GM15510 (cell line): ENCODE measurements around the gene GATA6.

ENCODE experiments used
- POLR2A ChIP-seq: IDR thresholded peaks from 3 replicates; pipeline ENCODE4 v1.6.1; 2011; ENCODE audit warnings: borderline replicate concordance; ENCODE audit not compliant: insufficient read length; ENCODE audit errors: extremely low read depth

GATA6 gene

DNA sequence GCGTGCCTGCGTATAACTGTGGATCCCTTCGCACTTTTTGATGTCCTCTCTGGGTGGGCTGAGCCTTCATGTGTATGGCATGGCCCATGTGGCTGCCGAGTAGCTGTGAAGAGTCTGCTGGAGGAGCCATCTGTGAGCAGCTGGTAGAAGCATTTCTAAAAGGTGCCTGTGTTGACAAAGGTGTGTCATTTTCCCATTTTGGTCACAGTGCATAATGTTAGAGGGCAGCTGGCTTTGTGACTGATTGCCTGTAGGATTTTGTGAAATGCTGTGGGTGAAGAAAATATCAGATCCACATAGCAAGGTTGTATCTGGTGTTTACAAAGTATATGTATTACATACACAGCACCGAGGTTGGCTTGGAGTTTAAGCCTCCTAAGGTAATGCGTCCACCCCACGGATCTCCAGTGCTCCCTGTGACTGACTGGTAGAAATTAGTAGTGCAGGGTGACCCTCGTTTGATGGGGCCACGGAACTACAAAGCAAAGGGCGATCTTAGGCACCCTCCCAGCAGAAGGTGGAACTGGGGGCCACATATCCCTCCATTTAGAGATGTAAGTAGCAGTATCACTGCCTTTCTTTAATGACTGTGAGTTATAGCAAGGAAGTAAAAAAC is 16.5 kb downstream of the GATA6 start:
- TF ChIP-seq POLR2A, result no peak

DNA sequence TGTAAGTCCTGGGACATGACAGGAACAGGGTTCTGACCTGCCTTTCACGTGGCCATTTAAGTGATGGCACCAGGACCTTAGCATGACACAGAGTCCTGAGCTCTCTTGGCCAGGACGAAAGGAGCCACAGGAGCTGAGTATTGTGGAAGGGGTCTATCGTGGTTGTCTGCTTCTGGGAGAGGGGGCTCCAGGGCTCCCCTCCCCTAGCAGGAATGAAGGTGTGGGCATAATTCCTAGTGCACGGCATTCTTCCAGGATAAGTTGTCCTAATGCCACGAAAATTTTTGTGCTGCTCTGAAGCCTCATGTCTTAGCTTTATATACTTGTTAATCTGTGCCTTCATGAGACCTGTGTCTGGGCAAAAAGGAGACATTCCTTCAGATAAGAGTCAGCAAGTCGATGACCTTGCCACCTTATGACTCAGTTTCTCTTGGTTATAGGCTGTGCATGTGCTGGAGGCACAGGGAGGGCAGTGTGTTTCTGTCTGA is 17.1 kb downstream of the GATA6 start:
- no peak for TF ChIP-seq POLR2A

DNA sequence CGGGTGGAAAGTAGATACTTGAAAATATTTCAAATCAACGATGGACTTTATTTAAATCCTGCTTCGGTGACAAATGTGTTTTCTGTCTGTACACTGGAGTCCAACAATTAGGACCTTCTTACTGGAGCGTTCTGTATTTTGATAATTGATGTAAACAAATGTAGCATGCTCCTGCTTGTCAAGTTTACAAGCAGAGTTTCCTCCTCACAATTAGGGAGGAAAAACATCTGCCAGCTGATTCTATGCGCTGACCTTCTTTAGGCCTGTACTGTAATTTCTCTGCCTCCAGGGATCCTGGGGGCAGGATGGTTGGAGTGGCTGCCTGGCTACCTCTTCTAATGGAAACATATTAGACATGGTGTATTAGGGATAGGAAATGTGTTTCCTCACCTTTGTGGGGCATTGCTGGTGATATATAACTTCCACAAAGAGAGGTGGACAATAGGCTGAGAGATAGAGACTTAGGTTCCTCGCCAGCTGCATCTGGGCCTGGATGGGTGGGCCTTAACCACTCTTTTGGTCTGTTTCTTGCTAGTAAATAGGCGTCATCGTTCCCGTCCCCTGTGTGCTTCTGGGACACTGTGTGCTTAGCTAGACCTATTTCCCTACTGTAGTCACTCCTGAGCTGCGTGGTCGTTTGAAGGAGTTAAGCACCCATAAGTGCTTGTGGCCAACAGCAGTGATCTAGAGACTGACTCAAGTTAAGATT is 19.3 kb downstream of the GATA6 start:
- no peak for TF ChIP-seq POLR2A

DNA sequence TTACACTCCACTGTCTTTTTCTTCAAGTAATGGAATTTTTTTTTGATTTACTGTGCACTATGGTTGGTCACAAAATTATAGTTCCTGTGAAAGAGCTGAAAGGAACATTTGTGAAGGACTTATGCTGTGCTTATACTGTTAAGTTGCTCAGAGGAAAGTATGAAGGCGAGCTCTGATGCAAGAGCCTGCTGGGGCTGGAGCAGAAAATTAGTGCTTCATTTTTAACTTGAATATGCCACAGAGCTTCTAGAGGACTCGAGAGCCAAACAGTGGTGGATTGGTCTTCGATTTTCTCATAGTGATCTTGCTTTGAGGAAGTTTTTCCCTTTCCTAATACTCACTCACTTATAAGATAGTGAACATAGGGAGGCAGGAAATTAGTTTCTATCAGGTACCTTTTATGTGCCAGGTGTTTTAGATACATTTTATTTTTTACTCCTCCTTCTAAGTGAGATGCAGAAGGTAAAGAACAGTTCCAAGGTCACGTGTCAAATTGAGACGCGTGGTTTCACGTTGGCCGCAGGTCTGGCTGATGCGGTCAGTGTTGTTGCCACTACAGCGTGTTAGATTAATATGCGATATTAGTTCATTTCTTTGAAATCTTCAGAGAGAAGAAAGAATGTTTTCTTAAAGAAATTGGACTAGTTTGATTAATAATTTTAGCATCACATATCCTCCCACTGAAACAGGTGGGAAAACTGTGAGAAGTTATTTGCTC is 20.2 kb downstream of the GATA6 start:
- TF ChIP-seq POLR2A, result no peak

DNA sequence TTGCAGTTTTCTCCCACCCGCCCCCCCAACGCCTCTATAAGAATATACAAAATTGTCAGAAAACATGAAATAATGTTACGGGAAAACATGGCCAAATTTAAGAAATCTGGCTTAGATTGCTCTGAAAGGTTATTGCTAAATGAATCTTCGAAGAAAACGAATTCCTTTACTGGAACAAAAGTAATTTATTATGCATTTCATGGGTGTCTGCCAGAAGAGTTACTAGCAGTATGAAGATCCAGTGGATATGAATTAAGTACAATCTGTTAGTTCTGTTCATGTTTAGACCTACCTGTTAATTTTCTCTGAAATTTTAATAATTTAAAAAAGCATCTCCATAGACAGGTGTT is 21.9 kb downstream of the GATA6 start:
- TF ChIP-seq POLR2A, result no peak

DNA sequence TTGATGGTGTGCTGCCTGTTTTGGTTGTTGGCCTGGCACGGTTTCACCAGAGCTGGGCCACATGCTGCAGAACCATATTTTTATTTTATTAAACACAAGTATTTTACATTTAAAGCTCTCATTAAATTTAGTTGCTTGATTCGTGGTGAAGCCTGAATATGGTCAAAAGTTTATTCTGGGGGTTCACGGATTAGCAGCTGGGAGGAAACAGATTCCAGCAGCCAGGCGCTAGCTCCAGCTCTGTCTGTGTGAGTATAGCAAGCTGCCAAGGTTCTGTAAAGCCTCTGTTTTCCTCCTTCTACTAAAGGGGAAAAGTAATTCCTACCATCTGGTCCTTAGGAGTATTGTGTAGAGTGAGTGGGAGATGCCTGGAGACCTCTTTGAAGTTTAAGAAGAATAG is 22.5 kb downstream of the GATA6 start:
- TF ChIP-seq POLR2A, result no peak

DNA sequence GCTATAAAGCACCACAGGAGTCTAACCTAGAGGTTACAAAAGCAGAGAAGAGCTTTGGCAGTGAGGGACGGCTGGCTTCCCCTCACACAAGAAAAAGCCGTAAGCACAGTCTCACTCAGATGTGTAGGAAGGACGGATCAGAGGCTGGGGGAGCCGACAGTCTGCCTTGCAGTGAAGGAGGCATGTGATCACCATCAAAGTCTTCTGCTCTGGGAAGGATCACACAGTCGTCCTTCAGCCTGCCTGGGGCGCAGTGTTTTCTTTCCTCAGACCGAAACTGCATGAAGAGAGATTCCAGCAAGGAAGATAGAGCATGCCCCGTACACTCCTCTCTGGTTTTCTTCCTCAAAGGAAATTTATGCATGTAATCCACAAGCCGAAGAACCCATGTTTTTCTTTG is 24.1 kb downstream of the GATA6 start:
- no peak for TF ChIP-seq POLR2A

DNA sequence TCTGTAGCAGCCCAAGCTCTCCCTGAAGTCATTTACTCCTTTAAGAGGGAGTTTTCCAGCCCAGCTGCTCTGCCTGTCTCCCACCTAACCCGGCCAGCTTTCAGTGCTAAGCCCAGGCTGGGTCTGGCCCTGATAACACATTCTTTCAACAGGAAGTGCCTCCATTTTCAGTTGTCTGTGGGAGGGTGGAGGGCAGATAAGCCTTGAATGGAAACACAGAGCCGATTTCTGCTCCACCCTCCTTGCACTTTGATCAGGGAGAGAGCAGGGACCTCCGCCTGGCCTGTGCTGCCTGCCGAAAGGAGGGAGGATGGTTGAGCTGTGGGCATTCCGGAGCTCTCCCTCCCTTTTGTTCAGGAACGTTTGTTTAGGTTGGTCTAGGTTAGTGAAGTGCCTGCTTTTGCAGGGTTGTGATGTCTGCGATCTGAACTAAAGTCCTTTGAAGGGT is 24.8 kb downstream of the GATA6 start:
- TF ChIP-seq POLR2A, result no peak

DNA sequence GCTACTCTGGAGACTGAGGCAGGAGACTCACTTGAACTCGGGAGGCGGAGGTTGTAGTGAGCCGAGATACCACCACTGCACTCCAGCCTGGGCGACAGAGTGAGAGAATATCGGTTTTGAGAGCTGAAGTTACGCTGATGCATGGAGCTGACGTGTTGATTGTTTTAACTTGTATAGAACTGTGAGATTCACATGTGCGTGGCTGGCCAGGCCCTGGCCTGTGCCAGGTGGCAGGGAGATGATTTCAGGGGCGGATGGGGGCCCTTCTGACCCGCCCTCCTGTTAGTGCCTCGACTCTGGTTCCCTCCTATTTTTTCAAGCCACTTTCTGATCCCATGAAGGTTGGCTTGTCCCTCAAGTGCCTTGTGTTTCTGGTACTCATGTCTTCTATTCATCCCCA is 25.7 kb downstream of the GATA6 start:
- TF ChIP-seq POLR2A, result no peak

DNA sequence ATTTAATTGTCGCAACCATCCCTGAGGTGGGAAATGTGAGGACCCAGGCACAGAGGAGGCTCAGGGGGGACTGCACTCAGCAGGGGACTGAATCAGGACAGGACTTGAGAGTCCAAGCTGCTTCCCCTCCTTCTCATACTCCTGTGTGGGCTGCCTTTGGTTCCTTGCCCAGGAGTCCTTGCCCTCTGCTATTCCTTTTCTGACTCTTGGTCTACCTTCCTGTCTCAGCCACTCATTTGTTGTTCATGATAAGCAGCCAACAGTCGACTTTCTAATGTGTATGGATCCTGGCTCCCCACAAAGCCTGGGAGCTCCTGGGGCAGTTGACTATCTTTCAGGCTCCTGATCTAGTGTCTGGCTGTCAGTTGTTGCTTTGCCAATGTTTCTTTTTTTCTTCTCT is 28.3 kb downstream of the GATA6 start:
- TF ChIP-seq POLR2A, result no peak

DNA sequence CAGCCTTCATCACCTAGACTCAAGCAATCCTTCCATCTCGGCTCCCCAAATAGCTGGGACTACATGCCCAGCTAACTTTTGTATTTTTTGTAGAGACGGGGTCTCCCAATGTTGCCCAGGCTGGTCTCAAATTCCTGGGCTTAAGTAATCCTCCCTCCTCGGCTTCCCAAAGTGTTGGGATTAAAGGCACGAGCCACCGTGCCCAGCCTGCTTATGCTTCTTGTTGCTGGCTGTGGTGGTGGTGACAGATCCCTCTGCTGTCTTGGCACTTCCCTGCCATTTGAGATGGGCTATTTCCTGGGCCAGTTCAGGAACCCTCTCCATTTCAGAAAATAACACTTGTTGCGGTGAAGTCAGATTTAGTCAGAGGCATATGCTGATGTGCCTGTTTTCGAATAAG is 28.8 kb downstream of the GATA6 start:
- TF ChIP-seq POLR2A, result no peak

DNA sequence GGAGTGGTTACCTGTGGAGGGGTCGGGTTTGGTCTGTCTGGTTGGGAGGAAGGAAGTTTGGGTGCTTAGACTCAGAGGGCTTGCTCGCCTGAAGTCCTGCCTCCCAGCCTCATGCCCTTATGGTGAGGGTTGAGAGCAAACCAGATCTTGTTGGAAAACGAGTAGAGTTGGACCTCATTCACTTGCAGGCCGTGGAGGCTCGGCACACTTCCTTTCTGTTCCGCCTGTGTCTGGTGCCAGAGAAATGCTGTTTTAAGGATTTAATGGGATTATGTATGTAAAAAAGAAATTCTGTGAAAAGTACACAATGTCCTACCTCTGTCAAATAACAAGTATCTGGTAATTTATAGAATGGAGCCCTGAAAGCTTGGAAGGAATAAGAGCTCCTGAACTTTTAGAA is 29.6 kb downstream of the GATA6 start:
- no peak for TF ChIP-seq POLR2A

DNA sequence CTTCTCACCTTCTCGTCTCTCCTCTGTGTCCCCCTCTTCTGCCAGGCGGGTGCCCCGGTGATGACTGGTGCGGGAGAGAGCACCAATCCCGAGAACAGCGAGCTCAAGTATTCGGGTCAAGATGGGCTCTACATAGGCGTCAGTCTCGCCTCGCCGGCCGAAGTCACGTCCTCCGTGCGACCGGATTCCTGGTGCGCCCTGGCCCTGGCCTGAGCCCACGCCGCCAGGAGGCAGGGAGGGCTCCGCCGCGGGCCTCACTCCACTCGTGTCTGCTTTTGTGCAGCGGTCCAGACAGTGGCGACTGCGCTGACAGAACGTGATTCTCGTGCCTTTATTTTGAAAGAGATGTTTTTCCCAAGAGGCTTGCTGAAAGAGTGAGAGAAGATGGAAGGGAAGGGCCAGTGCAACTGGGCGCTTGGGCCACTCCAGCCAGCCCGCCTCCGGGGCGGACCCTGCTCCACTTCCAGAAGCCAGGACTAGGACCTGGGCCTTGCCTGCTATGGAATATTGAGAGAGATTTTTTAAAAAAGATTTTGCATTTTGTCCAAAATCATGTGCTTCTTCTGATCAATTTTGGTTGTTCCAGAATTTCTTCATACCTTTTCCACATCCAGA is 31.3 kb downstream of the GATA6 start:
- TF ChIP-seq POLR2A, result no peak

DNA sequence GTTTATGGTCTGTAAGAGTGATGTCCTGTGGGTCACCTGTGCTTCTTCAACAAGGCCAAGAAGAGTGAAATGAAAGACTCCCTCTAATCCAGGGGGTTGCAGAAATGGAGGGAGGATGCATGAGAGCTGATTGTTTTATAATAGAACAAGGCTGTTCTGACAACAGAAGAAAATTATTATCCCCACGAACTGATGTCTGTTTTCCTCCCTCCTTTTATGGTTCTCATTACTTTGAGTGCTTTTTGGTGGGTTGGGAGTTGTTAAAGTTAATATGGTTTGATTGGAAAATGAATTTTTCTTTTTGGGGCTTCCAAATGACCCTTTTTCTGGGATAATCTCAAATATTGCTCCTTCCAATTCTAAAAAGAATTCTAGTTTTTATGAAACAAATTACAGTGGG is 33.6 kb downstream of the GATA6 start:
- no peak for TF ChIP-seq POLR2A

DNA sequence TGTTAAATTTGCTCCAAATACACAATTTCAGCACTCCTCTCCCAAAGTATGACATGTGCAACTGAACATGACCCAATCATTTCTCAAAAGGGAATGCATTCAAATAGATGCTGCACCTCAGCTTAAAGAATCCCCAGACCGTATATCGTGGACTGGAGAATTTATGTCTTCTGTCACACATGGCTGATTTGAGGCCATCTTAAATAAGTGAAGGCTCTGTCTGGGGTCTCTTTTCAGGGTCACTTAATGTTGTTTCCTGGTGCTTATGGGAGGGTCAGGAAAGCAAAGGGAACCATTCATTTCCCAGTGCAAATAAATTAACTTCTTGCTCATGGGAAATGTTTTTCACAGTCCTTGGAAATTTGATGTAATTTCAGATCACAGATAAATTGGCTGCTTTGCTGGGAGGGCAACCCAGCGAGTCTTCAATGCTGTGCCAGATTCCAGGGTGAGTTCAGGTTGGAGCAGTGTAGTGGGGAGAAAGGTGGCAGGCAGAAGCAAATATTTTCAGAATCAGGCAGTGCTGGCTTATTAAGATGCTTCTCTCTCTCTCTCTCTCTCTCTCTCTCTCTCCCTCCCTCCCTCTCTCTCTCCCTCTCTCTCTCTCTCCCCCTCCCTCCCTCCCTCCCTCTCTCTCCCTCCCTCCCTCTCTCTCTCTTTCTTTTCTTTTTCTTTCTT is 34.3 kb downstream of the GATA6 start:
- no peak for TF ChIP-seq POLR2A
